GM19328 (cell line): ENCODE results near the gene PPP1R16B.
A peak's percentile ranks its signal among the peaks of the same experiment; 100 is the strongest.
"Not testable (repeated sequence)": the region's sequence is repeated elsewhere in the genome, so short reads cannot be mapped to it uniquely, and the experiment has no call there.

Source experiments
- ATAC-seq: cut with Tn5 transposase; IDR thresholded peaks from one replicate; pipeline ENCODE4 v1.9.1; 2021; ENCODE audit warnings: mild to moderate bottlenecking, moderate library complexity; ENCODE audit not compliant: unreplicated experiment

PPP1R16B gene

GRCh38 chr20:38843346-38843745 is 37.8 kb downstream of the PPP1R16B start:
- no peak for ATAC-seq

- no peak for ATAC-seq
These were observed 39.5 kb downstream of the PPP1R16B start for GRCh38 chr20:38844963-38845362.

- no peak for ATAC-seq
These were observed 42.3 kb downstream of the PPP1R16B start for GRCh38 chr20:38847840-38848239.

GRCh38 chr20:38853759-38854158 is 48.3 kb downstream of the PPP1R16B start:
- ATAC-seq = no peak

GRCh38 chr20:38854654-38855066 is 49.2 kb downstream of the PPP1R16B start:
- ATAC-seq = no peak

GRCh38 chr20:38855356-38855755 is 49.9 kb downstream of the PPP1R16B start:
- ATAC-seq = no peak

- no peak for ATAC-seq
These were observed 51.1 kb downstream of the PPP1R16B start for GRCh38 chr20:38856570-38856969.

- no peak for ATAC-seq
These were observed 52.2 kb downstream of the PPP1R16B start for GRCh38 chr20:38857703-38858102.

- no peak for ATAC-seq
These were observed 53.7 kb downstream of the PPP1R16B start for GRCh38 chr20:38859070-38859690.

GRCh38 chr20:38859857-38860256 is 54.4 kb downstream of the PPP1R16B start:
- not testable (repeated sequence) for ATAC-seq

GRCh38 chr20:38861071-38861401 is 55.5 kb downstream of the PPP1R16B start:
- ATAC-seq = no peak

GRCh38 chr20:38862226-38862625 is 56.7 kb downstream of the PPP1R16B start:
- no peak for ATAC-seq

- peak; percentile 44 for ATAC-seq
These were observed 57.7 kb downstream of the PPP1R16B start for GRCh38 chr20:38863024-38863851.

- no peak for ATAC-seq
These were observed 59.2 kb downstream of the PPP1R16B start for GRCh38 chr20:38864662-38865061.

- ATAC-seq = no peak
These were observed 61.0 kb downstream of the PPP1R16B start for GRCh38 chr20:38866265-38867061.

- no peak for ATAC-seq
These were observed 61.5 kb downstream of the PPP1R16B start for GRCh38 chr20:38867062-38867359.

- no peak for ATAC-seq
These were observed 65.4 kb downstream of the PPP1R16B start for GRCh38 chr20:38870733-38871559.

- ATAC-seq = no peak
These were observed 66.1 kb downstream of the PPP1R16B start for GRCh38 chr20:38871560-38871953.

GRCh38 chr20:38872036-38872435 is 66.5 kb downstream of the PPP1R16B start:
- ATAC-seq = no peak

GRCh38 chr20:38872491-38873049 is 67.1 kb downstream of the PPP1R16B start:
- ATAC-seq = no peak
